Measurements from ENCODE around the gene COL8A2.
A peak's percentile ranks its signal among the peaks of the same experiment; 100 is the strongest.

Gene COL8A2

GRCh38 chr1:36085686-36086526, 39.1 kb downstream of the COL8A2 start:
- peaks cover 11% of the 10 kb centered on the region for H3K27me3 Mint-ChIP-seq (ENCODE audit: low read depth, poor library complexity)

GRCh38 chr1:36085126-36085525, 39.9 kb downstream of the COL8A2 start:
- Mint-ChIP-seq H3K27me3 (ENCODE audit: low read depth, poor library complexity) (peaks cover 11% of the 10 kb centered on the region), H3K4me3 (no peak overlapping the region), H3K9me3 (no peaks in the 10 kb centered on the region), H3K36me3 (ENCODE audit: low read depth) (peaks cover 3% of the 10 kb centered on the region), H3K4me1 (peaks cover 23% of the 10 kb centered on the region), H3K27ac (no peak overlapping the region)
- no peak for TF ChIP-seq CTCF (IDR thresholded peaks at IDR 0.05)
- no peak for DNase-seq

More at GRCh38 chr1:36085686-36086526, 39.1 kb downstream of the COL8A2 start:
- no peak overlapping the region for H3K27ac Mint-ChIP-seq
- no peak for TF ChIP-seq CTCF (IDR thresholded peaks at IDR 0.05)
- DNase-seq, result no peak
- H3K36me3 Mint-ChIP-seq (ENCODE audit: low read depth), result peaks cover 4% of the 10 kb centered on the region
- H3K9me3 Mint-ChIP-seq, result no peaks in the 10 kb centered on the region
- peaks cover 25% of the 10 kb centered on the region for H3K4me1 Mint-ChIP-seq
- peak overlapping the region; percentile 7 for H3K4me3 Mint-ChIP-seq

GRCh38 chr1:36084497-36085115, 40.4 kb downstream of the COL8A2 start:
- Mint-ChIP-seq H3K9me3 (no peaks in the 10 kb centered on the region), H3K4me1 (peaks cover 18% of the 10 kb centered on the region), H3K4me3 (peak overlapping the region; percentile 77), H3K27me3 (ENCODE audit: low read depth, poor library complexity) (peaks cover 11% of the 10 kb centered on the region), H3K36me3 (ENCODE audit: low read depth) (no peaks in the 10 kb centered on the region), H3K27ac (peak overlapping the region; percentile 71)
- DNase-seq, result no peak
- TF ChIP-seq CTCF (IDR thresholded peaks at IDR 0.05), result no peak

- no peak for TF ChIP-seq CTCF (IDR thresholded peaks at IDR 0.05)
- peak within 1 kb of the TSS; percentile 80 for H3K4me3 Mint-ChIP-seq
- H3K27ac Mint-ChIP-seq, result peak within 1 kb of the TSS; percentile 71
- DNase-seq, result peak; percentile 86
- H3K36me3 Mint-ChIP-seq (ENCODE audit: low read depth), result no peaks in the 10 kb centered on the region
- peaks cover 11% of the 10 kb centered on the region for H3K27me3 Mint-ChIP-seq (ENCODE audit: low read depth, poor library complexity)
- H3K9me3 Mint-ChIP-seq, result no peaks in the 10 kb centered on the region
- peaks cover 13% of the 10 kb centered on the region for H3K4me1 Mint-ChIP-seq
These were observed 41.2 kb downstream of the COL8A2 start, which contains the start of gene TEKT2 for GRCh38 chr1:36083635-36084496. Gene TEKT2 (plus strand): TSS chr1:36084094. CDS start chr1:36084922, 828 bp downstream.

- Mint-ChIP-seq H3K4me3 (peak overlapping the region; percentile 80), H3K27me3 (ENCODE audit: low read depth, poor library complexity) (peaks cover 11% of the 10 kb centered on the region), H3K4me1 (peaks cover 13% of the 10 kb centered on the region), H3K9me3 (no peaks in the 10 kb centered on the region), H3K27ac (no peak overlapping the region), H3K36me3 (ENCODE audit: low read depth) (no peaks in the 10 kb centered on the region)
- DNase-seq, result no peak
- no peak for TF ChIP-seq CTCF (IDR thresholded peaks at IDR 0.05)
These were observed 41.8 kb downstream of the COL8A2 start for GRCh38 chr1:36083219-36083618.

Data from nephron progenitor cell (in vitro differentiated cells).